ENCODE results near the gene GALM.
"Not testable (repeated sequence)": the region's sequence is repeated elsewhere in the genome, so short reads cannot be mapped to it uniquely, and the experiment has no call there.

The GALM gene

GRCh38 chr2:38706846-38707345, 41.0 kb downstream of the GALM start:
- no peaks in the 10 kb centered on the region for H3K9me3 ChIP-seq (ENCODE audit: control insufficient read depth, low read depth, low read length)
- H3K27me3 ChIP-seq (ENCODE audit: control insufficient read depth, insufficient read depth, low read length), result no peaks in the 10 kb centered on the region
- no peak overlapping the region for H3K9ac ChIP-seq (ENCODE audit: low read length)
- no peaks in the 10 kb centered on the region for H3K36me3 ChIP-seq (ENCODE audit: control insufficient read depth, low read depth, low read length)
- no peak overlapping the region for H3K27ac ChIP-seq (ENCODE audit: low read length)
- no peak overlapping the region for H3K4me3 ChIP-seq (ENCODE audit: low read length)
- no peaks in the 10 kb centered on the region for H3K4me1 ChIP-seq (ENCODE audit: control insufficient read depth, low read depth, low read length)

- H3K27ac ChIP-seq (ENCODE audit: low read length); H3K36me3 ChIP-seq (ENCODE audit: control insufficient read depth, low read depth, low read length); H3K4me1 ChIP-seq (ENCODE audit: control insufficient read depth, low read depth, low read length); H3K4me3 ChIP-seq (ENCODE audit: low read length); H3K9ac ChIP-seq (ENCODE audit: low read length); H3K27me3 ChIP-seq (ENCODE audit: control insufficient read depth, insufficient read depth, low read length); H3K9me3 ChIP-seq (ENCODE audit: control insufficient read depth, low read depth, low read length): not testable (repeated sequence)
These were observed 42.6 kb downstream of the GALM start for GRCh38 chr2:38708491-38708890.

GRCh38 chr2:38708900-38709566, 43.1 kb downstream of the GALM start:
- no peak overlapping the region for H3K9ac ChIP-seq (ENCODE audit: low read length)
- no peaks in the 10 kb centered on the region for H3K36me3 ChIP-seq (ENCODE audit: control insufficient read depth, low read depth, low read length)
- H3K9me3 ChIP-seq (ENCODE audit: control insufficient read depth, low read depth, low read length), result no peaks in the 10 kb centered on the region
- no peak overlapping the region for H3K27ac ChIP-seq (ENCODE audit: low read length)
- H3K4me3 ChIP-seq (ENCODE audit: low read length), result no peak overlapping the region
- H3K27me3 ChIP-seq (ENCODE audit: control insufficient read depth, insufficient read depth, low read length), result no peaks in the 10 kb centered on the region
- H3K4me1 ChIP-seq (ENCODE audit: control insufficient read depth, low read depth, low read length), result no peaks in the 10 kb centered on the region

- Histone ChIP-seq H3K9me3 (ENCODE audit: control insufficient read depth, low read depth, low read length) (no peaks in the 10 kb centered on the region), H3K4me1 (ENCODE audit: control insufficient read depth, low read depth, low read length) (no peaks in the 10 kb centered on the region), H3K4me3 (ENCODE audit: low read length) (no peak overlapping the region), H3K9ac (ENCODE audit: low read length) (no peak overlapping the region), H3K27ac (ENCODE audit: low read length) (no peak overlapping the region), H3K36me3 (ENCODE audit: control insufficient read depth, low read depth, low read length) (no peaks in the 10 kb centered on the region), H3K27me3 (ENCODE audit: control insufficient read depth, insufficient read depth, low read length) (no peaks in the 10 kb centered on the region)
These were observed 43.8 kb downstream of the GALM start for GRCh38 chr2:38709567-38710194.

- Histone ChIP-seq H3K4me3 (ENCODE audit: low read length) (no peak overlapping the region), H3K27ac (ENCODE audit: low read length) (no peak overlapping the region), H3K9ac (ENCODE audit: low read length) (no peak overlapping the region), H3K4me1 (ENCODE audit: control insufficient read depth, low read depth, low read length) (no peaks in the 10 kb centered on the region), H3K36me3 (ENCODE audit: control insufficient read depth, low read depth, low read length) (no peaks in the 10 kb centered on the region), H3K9me3 (ENCODE audit: control insufficient read depth, low read depth, low read length) (no peaks in the 10 kb centered on the region), H3K27me3 (ENCODE audit: control insufficient read depth, insufficient read depth, low read length) (no peaks in the 10 kb centered on the region)
These were observed 45.6 kb downstream of the GALM start for GRCh38 chr2:38711558-38711957.

- Histone ChIP-seq H3K4me3 (ENCODE audit: low read length) (no peak overlapping the region), H3K27ac (ENCODE audit: low read length) (no peak overlapping the region), H3K9ac (ENCODE audit: low read length) (no peak overlapping the region), H3K4me1 (ENCODE audit: control insufficient read depth, low read depth, low read length) (no peaks in the 10 kb centered on the region), H3K36me3 (ENCODE audit: control insufficient read depth, low read depth, low read length) (no peaks in the 10 kb centered on the region), H3K27me3 (ENCODE audit: control insufficient read depth, insufficient read depth, low read length) (no peaks in the 10 kb centered on the region), H3K9me3 (ENCODE audit: control insufficient read depth, low read depth, low read length) (no peaks in the 10 kb centered on the region)
These were observed 46.5 kb downstream of the GALM start for GRCh38 chr2:38712413-38712812.

- H3K9ac ChIP-seq (ENCODE audit: low read length), result no peak overlapping the region
- no peak overlapping the region for H3K4me3 ChIP-seq (ENCODE audit: low read length)
- H3K27ac ChIP-seq (ENCODE audit: low read length), result no peak overlapping the region
- H3K9me3 ChIP-seq (ENCODE audit: control insufficient read depth, low read depth, low read length), result no peaks in the 10 kb centered on the region
- no peaks in the 10 kb centered on the region for H3K4me1 ChIP-seq (ENCODE audit: control insufficient read depth, low read depth, low read length)
- H3K36me3 ChIP-seq (ENCODE audit: control insufficient read depth, low read depth, low read length), result no peaks in the 10 kb centered on the region
- H3K27me3 ChIP-seq (ENCODE audit: control insufficient read depth, insufficient read depth, low read length), result no peaks in the 10 kb centered on the region
These were observed 47.0 kb downstream of the GALM start for GRCh38 chr2:38712871-38713270.

- no peaks in the 10 kb centered on the region for H3K27me3 ChIP-seq (ENCODE audit: control insufficient read depth, insufficient read depth, low read length)
- no peaks in the 10 kb centered on the region for H3K9me3 ChIP-seq (ENCODE audit: control insufficient read depth, low read depth, low read length)
- H3K27ac ChIP-seq (ENCODE audit: low read length), result no peak overlapping the region
- no peaks in the 10 kb centered on the region for H3K36me3 ChIP-seq (ENCODE audit: control insufficient read depth, low read depth, low read length)
- no peak overlapping the region for H3K9ac ChIP-seq (ENCODE audit: low read length)
- H3K4me3 ChIP-seq (ENCODE audit: low read length), result no peak overlapping the region
- H3K4me1 ChIP-seq (ENCODE audit: control insufficient read depth, low read depth, low read length), result no peaks in the 10 kb centered on the region
These were observed 47.4 kb downstream of the GALM start for GRCh38 chr2:38713338-38713737.

- H3K27ac ChIP-seq (ENCODE audit: low read length); H3K4me1 ChIP-seq (ENCODE audit: control insufficient read depth, low read depth, low read length): not testable (repeated sequence)
These were observed 49.0 kb downstream of the GALM start for GRCh38 chr2:38714941-38715340.

GRCh38 chr2:38716185-38716584, 50.3 kb downstream of the GALM start:
- Histone ChIP-seq H3K27ac (ENCODE audit: low read length) (no peak overlapping the region), H3K9me3 (ENCODE audit: control insufficient read depth, low read depth, low read length) (no peaks in the 10 kb centered on the region), H3K36me3 (ENCODE audit: control insufficient read depth, low read depth, low read length) (no peaks in the 10 kb centered on the region), H3K4me3 (ENCODE audit: low read length) (no peak overlapping the region), H3K9ac (ENCODE audit: low read length) (no peak overlapping the region), H3K4me1 (ENCODE audit: control insufficient read depth, low read depth, low read length) (no peaks in the 10 kb centered on the region), H3K27me3 (ENCODE audit: control insufficient read depth, insufficient read depth, low read length) (no peaks in the 10 kb centered on the region)

More at GRCh38 chr2:38714941-38715340, 49.0 kb downstream of the GALM start:
- H3K9me3 ChIP-seq (ENCODE audit: control insufficient read depth, low read depth, low read length); H3K36me3 ChIP-seq (ENCODE audit: control insufficient read depth, low read depth, low read length); H3K9ac ChIP-seq (ENCODE audit: low read length); H3K4me3 ChIP-seq (ENCODE audit: low read length); H3K27me3 ChIP-seq (ENCODE audit: control insufficient read depth, insufficient read depth, low read length): not testable (repeated sequence)

- no peaks in the 10 kb centered on the region for H3K36me3 ChIP-seq (ENCODE audit: control insufficient read depth, low read depth, low read length)
- no peaks in the 10 kb centered on the region for H3K9me3 ChIP-seq (ENCODE audit: control insufficient read depth, low read depth, low read length)
- no peak overlapping the region for H3K4me3 ChIP-seq (ENCODE audit: low read length)
- H3K27me3 ChIP-seq (ENCODE audit: control insufficient read depth, insufficient read depth, low read length), result no peaks in the 10 kb centered on the region
- H3K9ac ChIP-seq (ENCODE audit: low read length), result no peak overlapping the region
- H3K27ac ChIP-seq (ENCODE audit: low read length), result no peak overlapping the region
- no peaks in the 10 kb centered on the region for H3K4me1 ChIP-seq (ENCODE audit: control insufficient read depth, low read depth, low read length)
These were observed 52.7 kb downstream of the GALM start for GRCh38 chr2:38718601-38719000.

- no peaks in the 10 kb centered on the region for H3K36me3 ChIP-seq (ENCODE audit: control insufficient read depth, low read depth, low read length)
- H3K4me3 ChIP-seq (ENCODE audit: low read length), result no peak overlapping the region
- no peak overlapping the region for H3K27ac ChIP-seq (ENCODE audit: low read length)
- no peaks in the 10 kb centered on the region for H3K27me3 ChIP-seq (ENCODE audit: control insufficient read depth, insufficient read depth, low read length)
- no peak overlapping the region for H3K9ac ChIP-seq (ENCODE audit: low read length)
- no peaks in the 10 kb centered on the region for H3K4me1 ChIP-seq (ENCODE audit: control insufficient read depth, low read depth, low read length)
- no peaks in the 10 kb centered on the region for H3K9me3 ChIP-seq (ENCODE audit: control insufficient read depth, low read depth, low read length)
These were observed 53.8 kb downstream of the GALM start for GRCh38 chr2:38719706-38720105.

All from iPS-18a (cell line).